Inflammatory macrophage (primary cell): ENCODE results near the gene ADSS1.

Experiments
- DNase-seq, 2 donors: peaks; one replicate each; pipeline ENCODE4 v3.0.0-alpha.2; 2020 to 2022

ADSS1 gene

GRCh38 chr14:104784846-104785707 lies 61.0 kb downstream of the ADSS1 start:
- DNase-seq, result no peak

- DNase-seq, result no peak
Observed at GRCh38 chr14:104785708-104786080, 61.7 kb downstream of the ADSS1 start.

- peak; percentile 36 to 61 for DNase-seq
Observed at GRCh38 chr14:104786091-104786586, 62.1 kb downstream of the ADSS1 start.

GRCh38 chr14:104786726-104787675 lies 63.0 kb downstream of the ADSS1 start:
- DNase-seq, result no peak

- DNase-seq, result peak; percentile 80 to 89
Observed at GRCh38 chr14:104787736-104788135, 63.7 kb downstream of the ADSS1 start.

GRCh38 chr14:104788161-104788818 lies 64.3 kb downstream of the ADSS1 start:
- DNase-seq, result no peak

GRCh38 chr14:104788873-104789663 lies 65.0 kb downstream of the ADSS1 start:
- peak in 1 of 2 donors; percentile 52 for DNase-seq

GRCh38 chr14:104789752-104790743 lies 66.0 kb downstream of the ADSS1 start:
- DNase-seq, result no peak

GRCh38 chr14:104791425-104791824 lies 67.4 kb downstream of the ADSS1 start:
- no peak for DNase-seq

GRCh38 chr14:104792101-104792884 lies 68.3 kb downstream of the ADSS1 start:
- DNase-seq, result no peak

- no peak for DNase-seq
Observed at GRCh38 chr14:104792945-104793702, 69.1 kb downstream of the ADSS1 start.

- no peak for DNase-seq
Observed at GRCh38 chr14:104793703-104793959, 69.6 kb downstream of the ADSS1 start.

- peak; percentile 5 to 29 for DNase-seq
Observed at GRCh38 chr14:104794099-104794498, 70.1 kb downstream of the ADSS1 start.

- peak; percentile 13 to 28 for DNase-seq
Observed at GRCh38 chr14:104794631-104794992, 70.6 kb downstream of the ADSS1 start.

GRCh38 chr14:104794993-104795780 lies 71.2 kb downstream of the ADSS1 start, which contains the start of gene AKT1:
Gene AKT1 (minus strand): TSS chr14:104795748. CDS start chr14:104792643, 3,105 bp downstream.
- peak; percentile 7 to 47 for DNase-seq

GRCh38 chr14:104795781-104796686 lies 72.0 kb downstream of the ADSS1 start:
- peak in 1 of 2 donors; percentile 14 for DNase-seq

GRCh38 chr14:104796687-104797081 lies 72.7 kb downstream of the ADSS1 start:
- no peak for DNase-seq
